Naive B cell (primary cell): ENCODE data around the gene LRP1. TPM values are rescaled to one million over a fixed set of nuclear protein-coding genes. Genes with fewer than 3 reads are reported as not detected.

Experiments
- polyA plus RNA-seq, 6 donors: library from polyadenylated mRNA; unstranded; fragments of 300-500 nt; fragmentation: Illumina TruSeq; gene quantifications; one replicate each; pipeline ENCODE4 v1.2.3, GENCODE V29; 2021; ENCODE audit warnings: low read depth in 6 of 6

LRP1 gene
- polyA plus RNA-seq, 6 donors from 2014 or later = 0.04 to 0.55 (median 0.09) TPM; not detected in 3

Other genes with a start within 250 kb of the LRP1 start
- not detected for gene SDR9C7, start 194.1 kb upstream of the LRP1 start, polyA plus RNA-seq
- under 1 TPM in 1 of 6 donors, not detected in 5; 0.41 TPM for gene RDH16, start 170.9 kb upstream of the LRP1 start, polyA plus RNA-seq
- 1 to 10 TPM; 2.0 to 4.8 (median 2.6) TPM for gene ZBTB39, start 121.9 kb upstream of the LRP1 start, polyA plus RNA-seq
- not detected for gene TAC3, start 112.0 kb upstream of the LRP1 start, polyA plus RNA-seq
- gene MYO1A, start 78.4 kb upstream of the LRP1 start, polyA plus RNA-seq = not detected
- 1 to 10 TPM; 3.9 to 7.1 (median 5.9) TPM for gene NEMP1, start 49.7 kb upstream of the LRP1 start, polyA plus RNA-seq
- gene NAB2, start 39.4 kb upstream of the LRP1 start, polyA plus RNA-seq = 1 to 10 TPM in 5 of 6 donors, under 1 TPM in 1; 0.54 to 2.6 (median 1.6) TPM
- 100 to 1,000 TPM in 5 of 6 donors, 10 to 100 TPM in 1; 88.2 to 172 (median 159) TPM for gene STAT6, start 17.1 kb upstream of the LRP1 start, polyA plus RNA-seq
- gene LRP1-AS, start 19.1 kb downstream of the LRP1 start, polyA plus RNA-seq = not detected
- 1 to 10 TPM; 1.2 to 4.9 (median 2.8) TPM for gene NXPH4, start 88.3 kb downstream of the LRP1 start, polyA plus RNA-seq
- gene SHMT2, start 101.2 kb downstream of the LRP1 start, polyA plus RNA-seq = 100 to 1,000 TPM; 160 to 183 (median 173) TPM
- under 1 TPM in 4 of 6 donors, not detected in 2; 0.32 to 0.43 (median 0.38) TPM for gene STAC3, start 122.7 kb downstream of the LRP1 start, polyA plus RNA-seq